SK-N-SH (cell line): ENCODE results near the gene WT1.

Source experiments
- CHD2 ChIP-seq: fragments of 150-350 bp; IDR thresholded peaks from 2 replicates; pipeline ENCODE4 v1.6.1; 2018; ENCODE audit warnings: low read length; ENCODE audit not compliant: partially characterized antibody
- CTCF ChIP-seq: fragments of 200-600 bp; sonication (generic); IDR thresholded peaks from 2 replicates; pipeline ENCODE4 v1.6.1; 2017; ENCODE audit warnings: antibody characterized with exemption, mild to moderate bottlenecking, moderate library complexity
- EP300 ChIP-seq, 2 experiments: IDR thresholded peaks; 2 replicates each; pipeline versions ENCODE4 v1.4.0 to v1.6.1; 2012; ENCODE audit warnings: borderline replicate concordance in 1 of 2, low read depth in 1 of 2, low read length in 1 of 2
- FOXJ3 ChIP-seq: sonication (generic); formaldehyde crosslinking; IDR thresholded peaks from 2 replicates; pipeline ENCODE4 v1.5.1; 2020; ENCODE audit warnings: mild to moderate bottlenecking, missing genetic modification reagents
- GABPA ChIP-seq: IDR thresholded peaks from 2 replicates; pipeline ENCODE4 v1.4.0; 2012; ENCODE audit warnings: low read depth, mild to moderate bottlenecking
- GATA2 ChIP-seq: sonication (generic); formaldehyde crosslinking; IDR thresholded peaks from 2 replicates; pipeline ENCODE4 v1.5.0; 2020; ENCODE audit warnings: mild to moderate bottlenecking, missing genetic modification reagents
- MAX ChIP-seq: IDR thresholded peaks from 2 replicates; pipeline ENCODE4 v1.4.0; 2012; ENCODE audit warnings: low read depth
- NRF1 ChIP-seq: IDR thresholded peaks from 2 replicates; pipeline ENCODE4 v1.6.1; 2012; ENCODE audit warnings: low read depth, mild to moderate bottlenecking, low read length
- POLR2AphosphoS5 ChIP-seq: IDR thresholded peaks from 2 replicates; pipeline ENCODE4 v1.6.1; 2012; ENCODE audit warnings: low read depth, low read length
- RAD21 ChIP-seq: IDR thresholded peaks from 2 replicates; pipeline ENCODE4 v1.6.1; 2012; ENCODE audit warnings: mild to moderate bottlenecking, low read length
- RFX5 ChIP-seq: IDR thresholded peaks from 2 replicates; pipeline ENCODE4 v1.6.1; 2012; ENCODE audit warnings: mild to moderate bottlenecking, improper control_type of control experiment, low read length
- SIN3A ChIP-seq: IDR thresholded peaks from 2 replicates; pipeline ENCODE4 v1.6.1; 2012; ENCODE audit warnings: low read depth, mild to moderate bottlenecking, low read length, moderate library complexity, borderline replicate concordance
- USF2 ChIP-seq: fragments of 150-350 bp; IDR thresholded peaks from 2 replicates; pipeline ENCODE4 v1.6.1; 2017; ENCODE audit warnings: antibody characterized with exemption, low read length, low read depth, borderline replicate concordance
- ZBTB33 ChIP-seq: IDR thresholded peaks from 2 replicates; pipeline ENCODE4 v1.4.0; 2012; ENCODE audit warnings: low read depth, borderline replicate concordance

- TF ChIP-seq GATA2 (CRISPR knock-in tag) (no peak), CTCF (no peak), EP300 (IDR thresholded peaks at IDR 0.05; ENCODE audit: borderline replicate concordance in 1 of 2, low read depth in 1 of 2, low read length in 1 of 2) (no peak), NRF1 (no peak), POLR2AphosphoS5 (no peak), GABPA (no peak), CHD2 (no peak), RAD21 (no peak), ZBTB33 (no peak), RFX5 (no peak), SIN3A (no peak), FOXJ3 (CRISPR knock-in tag) (no peak), USF2 (no peak), MAX (no peak)
Observed at GRCh38 chr11:32418836-32419235, 16.5 kb downstream of the WT1 start.
